LNCAP (cell line): ENCODE measurements around the gene PPP1R2.

Source experiments
- TF ChIP-seq, protein P1 (sequence below): fragments of 450-650 bp; IDR thresholded peaks from 2 replicates; pipeline ENCODE4 v1.5.1; 2017; ENCODE audit warnings: mild to moderate bottlenecking

Gene PPP1R2

DNA sequence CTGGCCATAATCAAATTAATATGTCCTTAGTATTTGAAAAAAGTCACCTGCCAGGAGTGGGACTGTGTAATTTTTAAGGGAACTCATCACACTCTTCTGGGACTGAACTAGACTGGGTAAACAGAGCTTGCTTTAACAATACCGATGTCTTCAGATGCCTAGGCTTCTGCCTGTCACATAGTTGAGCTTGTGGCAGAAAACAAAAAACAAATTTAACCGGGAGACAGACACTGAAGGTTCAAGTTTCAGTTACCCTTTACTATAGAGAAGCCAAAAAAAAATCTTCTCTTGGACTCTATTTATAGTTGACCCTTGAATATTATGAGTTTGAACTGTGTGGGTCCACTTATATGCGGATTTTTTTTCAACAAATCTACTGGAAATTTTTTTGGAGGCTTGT is 10.8 kb downstream of the PPP1R2 start:
- TF ChIP-seq, protein P1, sequence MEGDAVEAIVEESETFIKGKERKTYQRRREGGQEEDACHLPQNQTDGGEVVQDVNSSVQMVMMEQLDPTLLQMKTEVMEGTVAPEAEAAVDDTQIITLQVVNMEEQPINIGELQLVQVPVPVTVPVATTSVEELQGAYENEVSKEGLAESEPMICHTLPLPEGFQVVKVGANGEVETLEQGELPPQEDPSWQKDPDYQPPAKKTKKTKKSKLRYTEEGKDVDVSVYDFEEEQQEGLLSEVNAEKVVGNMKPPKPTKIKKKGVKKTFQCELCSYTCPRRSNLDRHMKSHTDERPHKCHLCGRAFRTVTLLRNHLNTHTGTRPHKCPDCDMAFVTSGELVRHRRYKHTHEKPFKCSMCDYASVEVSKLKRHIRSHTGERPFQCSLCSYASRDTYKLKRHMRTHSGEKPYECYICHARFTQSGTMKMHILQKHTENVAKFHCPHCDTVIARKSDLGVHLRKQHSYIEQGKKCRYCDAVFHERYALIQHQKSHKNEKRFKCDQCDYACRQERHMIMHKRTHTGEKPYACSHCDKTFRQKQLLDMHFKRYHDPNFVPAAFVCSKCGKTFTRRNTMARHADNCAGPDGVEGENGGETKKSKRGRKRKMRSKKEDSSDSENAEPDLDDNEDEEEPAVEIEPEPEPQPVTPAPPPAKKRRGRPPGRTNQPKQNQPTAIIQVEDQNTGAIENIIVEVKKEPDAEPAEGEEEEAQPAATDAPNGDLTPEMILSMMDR: no peak

DNA sequence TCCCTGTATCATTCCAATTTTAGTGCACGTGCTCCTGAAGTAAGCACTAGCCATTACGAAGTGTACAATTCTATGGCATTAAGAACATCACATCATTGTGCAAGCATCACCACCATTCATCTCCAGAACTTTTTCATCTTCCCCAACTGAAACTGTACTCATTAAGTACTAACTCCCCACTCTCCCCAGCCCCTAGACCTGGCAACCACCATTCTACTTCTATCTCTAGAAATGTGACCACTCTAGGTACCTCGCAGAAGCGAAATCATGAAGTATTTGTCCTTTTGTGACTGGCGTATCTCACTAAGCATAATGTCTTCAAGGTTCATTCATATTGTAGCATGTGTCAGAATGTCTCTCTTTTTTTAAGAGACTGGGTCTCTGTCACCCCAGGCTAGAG is 11.4 kb downstream of the PPP1R2 start:
- TF ChIP-seq, protein P1: no peak

DNA sequence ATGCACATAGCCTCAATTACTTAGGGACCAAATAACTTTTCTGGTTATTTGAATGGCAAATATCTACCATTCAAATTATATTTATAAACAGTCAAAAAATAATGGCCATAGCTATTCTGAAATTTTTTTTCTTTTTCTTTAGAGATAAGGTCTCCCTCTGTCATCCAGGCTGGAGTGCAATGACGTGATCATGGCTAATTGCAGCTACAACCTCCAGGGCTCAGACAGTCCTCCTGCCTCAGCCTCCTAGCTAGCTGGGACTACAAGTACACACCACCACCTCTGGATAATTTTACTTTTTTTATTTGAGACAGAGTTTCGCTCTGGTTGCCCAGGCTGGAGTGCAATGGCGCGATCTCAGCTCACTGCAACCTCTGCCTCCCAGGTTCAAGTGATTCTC is 16.6 kb downstream of the PPP1R2 start:
- TF ChIP-seq, protein P1: no peak

DNA sequence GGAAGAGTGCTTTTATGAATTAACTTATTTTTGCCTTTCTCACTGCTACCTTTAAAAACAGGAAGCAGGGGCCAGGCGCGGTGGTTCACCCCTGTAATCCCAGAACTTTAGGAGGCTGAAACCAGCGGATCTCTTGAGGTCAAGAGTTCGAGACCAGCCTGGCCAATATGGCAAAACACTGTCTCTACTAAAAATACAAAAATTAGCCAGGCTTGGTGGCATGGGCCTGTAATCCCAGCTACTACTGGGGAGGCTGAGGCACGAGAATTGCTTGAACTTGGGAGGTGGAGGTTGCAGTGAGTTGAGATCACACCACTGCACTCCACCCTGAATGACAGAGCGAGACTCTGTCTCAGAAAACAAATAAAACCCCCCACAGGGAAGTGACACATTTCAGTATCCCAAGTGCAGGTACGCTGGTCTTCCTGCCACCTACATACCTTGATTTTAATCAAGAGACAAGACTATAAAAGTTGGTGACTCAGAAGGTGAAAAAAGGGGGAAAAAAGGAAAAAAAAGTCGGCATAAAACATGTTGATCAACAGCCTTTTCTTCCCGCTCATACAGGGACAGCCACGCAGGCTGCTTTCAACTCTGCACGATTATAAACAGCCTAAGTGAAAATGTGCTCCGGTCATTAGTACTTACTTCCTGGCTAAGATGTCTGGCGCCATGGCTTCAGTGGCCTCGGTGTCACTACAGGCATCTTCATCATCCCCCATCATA is 18.8 kb downstream of the PPP1R2 start:
- TF ChIP-seq, protein P1: no peak

DNA sequence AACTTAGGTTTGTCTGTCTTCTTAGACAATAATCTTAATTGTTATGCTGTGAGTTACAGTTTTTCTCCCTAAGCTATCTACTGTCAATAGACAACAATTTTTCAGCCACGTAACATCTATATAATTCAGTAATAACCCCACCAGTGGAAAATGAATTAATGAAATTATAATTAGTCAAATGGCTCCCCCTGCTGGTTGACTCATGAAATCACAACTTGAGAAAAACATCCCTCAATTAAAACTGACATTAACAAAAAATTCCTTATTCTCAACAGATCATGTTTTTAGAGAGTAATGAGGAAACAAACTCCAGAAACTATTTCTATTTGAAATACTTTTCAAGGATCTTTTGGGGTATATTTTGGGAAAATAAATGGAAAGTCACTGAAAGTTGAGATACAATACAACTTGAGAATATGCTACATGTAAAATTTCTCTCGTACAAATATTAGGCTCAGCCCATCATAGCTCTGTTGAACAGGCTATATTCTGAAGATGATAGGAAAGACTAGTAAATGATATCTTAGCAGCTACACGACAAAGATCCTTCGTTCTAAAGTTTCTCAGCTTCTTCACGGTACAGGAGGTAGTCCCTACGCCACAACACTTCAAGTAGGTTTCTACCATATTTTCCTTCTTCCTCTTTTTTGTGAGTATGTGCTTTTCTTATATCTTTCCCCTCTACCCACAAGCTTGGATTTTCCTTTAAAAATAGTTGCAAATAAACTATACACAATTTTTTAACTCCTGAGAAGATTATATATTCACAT is 20.7 kb downstream of the PPP1R2 start:
- TF ChIP-seq, protein P1: peak; percentile 68

DNA sequence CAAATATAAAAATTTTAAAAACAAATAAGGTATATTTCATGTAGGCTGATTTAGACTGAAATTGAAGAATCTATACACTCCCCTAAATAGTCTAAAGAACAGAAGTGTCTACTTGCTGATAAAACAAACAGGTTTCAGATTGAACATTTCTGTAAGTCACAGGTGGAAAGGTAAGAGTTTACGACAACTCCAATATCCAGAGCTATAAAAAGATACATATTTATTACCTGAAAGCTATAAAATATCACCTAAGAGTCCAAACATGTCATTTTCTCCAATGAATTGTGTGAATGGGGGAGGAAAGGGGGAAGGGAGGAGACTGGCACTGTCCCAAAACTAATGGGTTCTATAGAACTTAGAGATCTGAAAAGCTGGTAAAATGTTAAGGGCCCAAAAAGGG is 26.1 kb downstream of the PPP1R2 start:
- TF ChIP-seq, protein P1: no peak

DNA sequence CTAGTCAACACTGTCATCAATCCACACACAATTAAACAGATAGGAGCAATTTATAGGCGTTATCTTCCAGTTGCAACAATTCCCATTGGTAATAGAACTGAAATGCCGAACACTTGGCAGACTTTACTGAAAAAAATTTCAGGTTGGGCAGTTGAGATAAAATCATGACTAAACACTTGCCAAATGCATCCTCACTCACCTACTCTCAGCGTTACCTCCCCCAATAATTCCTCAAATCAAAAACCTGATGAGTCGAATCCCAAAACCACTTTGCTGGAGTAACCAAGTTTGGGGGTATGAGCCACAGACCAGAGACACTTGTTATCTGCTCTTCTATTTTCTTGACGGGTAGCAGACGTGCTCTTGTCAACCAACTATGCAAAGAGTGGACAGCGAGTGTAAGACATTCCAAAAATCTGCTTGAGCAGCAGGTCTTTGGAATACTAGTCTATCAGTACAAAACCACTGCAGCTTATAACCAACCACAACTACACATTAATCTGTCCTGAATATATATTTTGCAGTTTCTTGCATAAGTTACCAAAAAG is 30.3 kb downstream of the PPP1R2 start:
- TF ChIP-seq, protein P1: no peak
